Caco-2 (cell line): Measurements from ENCODE around the gene CFAP43. TPM values are rescaled to one million over a fixed set of nuclear protein-coding genes. Genes with fewer than 3 reads are reported as not detected.
A peak's percentile ranks its signal among the peaks of the same experiment; 100 is the strongest.

Source experiments
- Bru-seq: library from RNA; stranded (reverse); fragments of 400-500 nt; gene quantifications from one replicate; lab custom pipeline; 2021; lab: Mats Ljungman, UMichigan
- BruChase-seq, 2 experiments: library from RNA; stranded (reverse); fragments of 400-500 nt; gene quantifications; one replicate each; lab custom pipeline; 2021; lab: Mats Ljungman, UMichigan
- BruUV-seq: library from RNA; stranded (reverse); fragments of 400-500 nt; replicated peaks from 2 replicates; lab custom pipeline; 2021; lab: Mats Ljungman, UMichigan
- CTCF ChIA-PET: fragments of 300-600 bp; sonication (Branson Sonifier 250); formaldehyde crosslinking; loops from one replicate; lab custom pipeline; 2022; ENCODE audit warnings: antibody characterized with exemption; lab: Charles Lee
- POLR2A ChIA-PET: fragments of 300-600 bp; sonication (Branson Sonifier 250); formaldehyde crosslinking; loops from one replicate; lab custom pipeline; 2022; ENCODE audit warnings: antibody characterized with exemption; lab: Charles Lee
- DNase-seq, 2 experiments: peaks; one replicate each; pipeline versions ENCODE4 v3.0.0 to v3.0.0-alpha.2; 2020 to 2022
- H3K27me3 ChIP-seq: replicated peaks from 2 replicates; pipeline ENCODE4 v1.6.0; 2011; ENCODE audit warnings: low read length; ENCODE audit not compliant: control insufficient read depth, insufficient read depth
- H3K36me3 ChIP-seq: 2 replicates; pipeline ENCODE4 v1.5.1; 2011; ENCODE audit warnings: low read length; ENCODE audit not compliant: control insufficient read depth, insufficient read depth
- H3K4me1 ChIP-seq: fragments of 250-450 bp; sonication (Bioruptor Pico); 2 replicates; pipeline ENCODE4 v1.5.1; 2020; ENCODE audit warnings: mild to moderate bottlenecking
- H3K4me3 ChIP-seq: 2 replicates; pipeline ENCODE4 v1.5.1; 2011; ENCODE audit warnings: low read depth, mild to moderate bottlenecking, control low read depth, low read length
- H3K9me3 ChIP-seq: fragments of 250-450 bp; sonication (Bioruptor Pico); 2 replicates; pipeline ENCODE4 v1.5.1; 2020; ENCODE audit warnings: mild to moderate bottlenecking, moderate library complexity
- H3K27ac Mint-ChIP-seq: one replicate; pipeline ENCODE4 v1.8.0; 2022; ENCODE audit warnings: mixed read lengths; ENCODE audit not compliant: unreplicated experiment
- H3K27me3 Mint-ChIP-seq: one replicate; pipeline ENCODE4 v1.8.0; 2022; ENCODE audit warnings: mixed read lengths; ENCODE audit not compliant: insufficient read depth, unreplicated experiment
- H3K36me3 Mint-ChIP-seq: one replicate; pipeline ENCODE4 v1.8.0; 2022; ENCODE audit warnings: mild to moderate bottlenecking, mixed read lengths; ENCODE audit not compliant: insufficient read depth, unreplicated experiment
- H3K4me1 Mint-ChIP-seq: one replicate; pipeline ENCODE4 v1.8.0; 2022; ENCODE audit warnings: low read depth, mixed read lengths; ENCODE audit not compliant: unreplicated experiment
- H3K4me3 Mint-ChIP-seq: one replicate; pipeline ENCODE4 v1.8.0; 2022; ENCODE audit warnings: mild to moderate bottlenecking, moderate library complexity, mixed read lengths; ENCODE audit not compliant: unreplicated experiment
- H3K9me3 Mint-ChIP-seq: one replicate; pipeline ENCODE4 v1.8.0; 2022; ENCODE audit warnings: mixed read lengths; ENCODE audit not compliant: unreplicated experiment
- CTCF ChIP-seq, 2 experiments: fragments of 200-600 bp in 1 of 2; IDR thresholded peaks; 1 replicate in 1 of 2; 2 replicates in 1 of 2; pipeline versions ENCODE4 v1.5.1 to v1.8.0; 2011 to 2022; ENCODE audit warnings: antibody characterized with exemption in 1 of 2, control low read depth in 1 of 2, inconsistent platforms in 1 of 2, low read depth in 1 of 2, low read length in 1 of 2, mild to moderate bottlenecking in 1 of 2, moderate library complexity in 1 of 2; ENCODE audit not compliant: insufficient read depth in 1 of 2, severe bottlenecking in 1 of 2, unreplicated experiment in 1 of 2
- intact Hi-C: fragments of 100-400 bp; cut with micrococcal nuclease; formaldehyde crosslinking; loops from one replicate; pipeline ENCODE4 v1.10.0; 2022; ENCODE audit not compliant: unreplicated experiment
- long read RNA-seq: library from polyadenylated mRNA; stranded (forward); transcript quantifications from one replicate; pipeline ENCODE4 v2.0.0, GENCODE V29; 2022
- total RNA-seq: library from RNA; stranded (reverse); gene quantifications from 2 replicates; pipeline ENCODE4 v1.2.3, GENCODE V29; 2022

Gene CFAP43
- total RNA-seq, result 0.52 and 0.77 TPM in 2 replicates
- percentile 29 among the genes with signal in this experiment for Bru-seq, nascent RNA
- BruChase-seq, experiment 1, labeled RNA remaining after a 2-hour chase, result percentile 24 among the genes with signal in this experiment
- BruChase-seq, experiment 2, labeled RNA remaining after a 6-hour chase, result percentile 19 among the genes with signal in this experiment
- long read RNA-seq, result 0 reads

GRCh38 chr10:104231784-104232612 is at the start of gene CFAP43:
TSS of gene CFAP43 (minus strand) at chr10:104232364. CDS start at chr10:104232246, 118 bp downstream.
- no peak for TF ChIP-seq CTCF (IDR thresholded peaks at IDR 0.05; ENCODE audit: insufficient read depth in 1 of 2, low read depth in 1 of 2, low read length in 1 of 2, severe bottlenecking in 1 of 2, unreplicated experiment in 1 of 2)
- CTCF ChIA-PET, result interaction anchor here (0.7 kb wide), 1 partner anchor 72 kb away, joined by 3 read pairs; no protein-coding TSS in a partner anchor

GRCh38 chr10:104281694-104282093 is 49.5 kb upstream of the CFAP43 start:
- POLR2A ChIA-PET, result no interaction called here
- Mint-ChIP-seq H3K27ac (no peak overlapping the region), H3K27me3 (no peaks in the 10 kb centered on the region), H3K9me3 (no peaks in the 10 kb centered on the region), H3K4me1 (no peaks in the 10 kb centered on the region), H3K4me3 (no peak overlapping the region), H3K36me3 (no peaks in the 10 kb centered on the region)
- no TSS peak for BruUV-seq
- H3K27me3 ChIP-seq, result no peaks in the 10 kb centered on the region
- no peak for DNase-seq
- H3K4me3 ChIP-seq, result no peak overlapping the region
- H3K36me3 ChIP-seq, result no peaks in the 10 kb centered on the region
- CTCF ChIA-PET, result interaction anchor here (0.6 to 2.2 kb wide), 3 partner anchors 10 to 521 kb away, joined by 3 to 6 read pairs (median 3); no protein-coding TSS in a partner anchor
- intact Hi-C loops, result no loop called here
- no peaks in the 10 kb centered on the region for H3K4me1 ChIP-seq
- no peak for TF ChIP-seq CTCF (IDR thresholded peaks at IDR 0.05; ENCODE audit: insufficient read depth in 1 of 2, low read depth in 1 of 2, low read length in 1 of 2, severe bottlenecking in 1 of 2, unreplicated experiment in 1 of 2)
- H3K9me3 ChIP-seq, result no peaks in the 10 kb centered on the region

More at GRCh38 chr10:104231784-104232612, at the start of gene CFAP43:
- peaks cover 26% of the 10 kb centered on the region for H3K4me1 ChIP-seq
- Mint-ChIP-seq H3K27ac (peak within 1 kb of the TSS; percentile 96), H3K27me3 (no peaks in the 10 kb centered on the region), H3K36me3 (peaks cover 11% of the 10 kb centered on the region), H3K9me3 (no peaks in the 10 kb centered on the region), H3K4me1 (peaks cover 19% of the 10 kb centered on the region), H3K4me3 (peak within 1 kb of the TSS; percentile 88)
- POLR2A ChIA-PET, result interaction anchor here (0.6 to 1.5 kb wide), 3 partner anchors 23 to 949 kb away, joined by 3 to 8 read pairs (median 5); partner anchors contain the start of genes GSTO1 and SFR1
- DNase-seq, result peak; percentile 99 to 100
- H3K36me3 ChIP-seq, result no peaks in the 10 kb centered on the region
- no peaks in the 10 kb centered on the region for H3K27me3 ChIP-seq
- peak within 1 kb of the TSS; percentile 99 for H3K4me3 ChIP-seq
- intact Hi-C loops, result loop anchor here (1.0 kb wide), 2 partner anchors 21 to 37 kb away; partner anchors contain the start of gene GSTO2
- H3K9me3 ChIP-seq, result no peaks in the 10 kb centered on the region
- no TSS peak for BruUV-seq

GRCh38 chr10:104279550-104280259 is 47.5 kb upstream of the CFAP43 start:
- Histone ChIP-seq H3K36me3 (no peaks in the 10 kb centered on the region), H3K4me1 (no peaks in the 10 kb centered on the region), H3K4me3 (no peak overlapping the region), H3K9me3 (no peaks in the 10 kb centered on the region), H3K27me3 (no peaks in the 10 kb centered on the region)
- TF ChIP-seq CTCF (IDR thresholded peaks at IDR 0.05; ENCODE audit: insufficient read depth in 1 of 2, low read depth in 1 of 2, low read length in 1 of 2, severe bottlenecking in 1 of 2, unreplicated experiment in 1 of 2), result no peak
- BruUV-seq, result no TSS peak
- Mint-ChIP-seq H3K4me3 (no peak overlapping the region), H3K27ac (no peak overlapping the region), H3K27me3 (no peaks in the 10 kb centered on the region), H3K36me3 (no peaks in the 10 kb centered on the region), H3K9me3 (no peaks in the 10 kb centered on the region), H3K4me1 (no peaks in the 10 kb centered on the region)
- POLR2A ChIA-PET, result no interaction called here
- CTCF ChIA-PET, result interaction anchor here (1.1 kb wide), 1 partner anchor 74 kb away, joined by 3 read pairs; the partner anchor contains the start of gene CFAP58
- DNase-seq, result no peak
- intact Hi-C loops, result no loop called here
